ENCODE results near the gene ZNF385A. TPM values are rescaled to one million over a fixed set of nuclear protein-coding genes. Genes with fewer than 3 reads are reported as not detected.

Gene ZNF385A
- total RNA-seq, 4 donors from 2014 or later: 8.8 to 53.9 (median 21.1) TPM

DNA sequence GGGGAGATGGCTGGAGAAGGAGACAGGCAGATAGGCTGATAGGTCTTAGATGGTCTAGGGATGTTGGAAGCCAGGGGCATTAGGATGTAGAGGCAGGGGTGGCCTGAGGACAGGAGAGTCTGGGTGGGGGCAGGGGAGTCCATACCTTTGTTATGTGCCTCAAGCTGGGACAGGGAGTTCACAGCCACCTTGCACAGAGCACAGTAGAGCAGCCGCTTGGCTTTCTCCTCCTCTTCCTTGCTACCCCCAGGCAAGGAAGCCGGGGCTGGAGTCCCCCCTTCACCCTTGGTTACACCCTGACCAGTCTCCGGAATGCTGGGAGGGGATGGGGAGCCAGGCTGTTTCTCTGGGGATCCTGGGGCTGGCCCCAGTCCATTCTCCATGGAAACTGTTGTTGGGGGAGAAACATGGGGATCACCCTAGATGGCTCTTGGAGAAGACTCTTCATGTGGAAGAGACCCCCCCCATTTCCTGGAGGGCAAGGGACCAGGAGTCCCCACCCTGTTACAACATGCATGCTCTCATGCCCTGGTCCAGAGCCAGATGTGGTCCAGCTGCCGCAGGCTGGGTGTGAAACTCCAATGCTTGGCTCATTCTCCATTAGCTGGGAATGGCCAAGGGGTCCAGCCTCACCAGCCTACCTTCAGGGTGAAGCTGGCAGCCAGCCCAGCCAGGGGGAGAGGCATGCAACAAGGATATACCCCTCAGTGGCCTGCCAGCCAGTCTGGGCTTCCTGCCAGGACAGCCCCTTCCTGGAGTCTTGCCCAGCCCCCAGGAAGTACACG, 13.0 kb downstream of the ZNF385A start:
- TF ChIP-seq, protein P1, sequence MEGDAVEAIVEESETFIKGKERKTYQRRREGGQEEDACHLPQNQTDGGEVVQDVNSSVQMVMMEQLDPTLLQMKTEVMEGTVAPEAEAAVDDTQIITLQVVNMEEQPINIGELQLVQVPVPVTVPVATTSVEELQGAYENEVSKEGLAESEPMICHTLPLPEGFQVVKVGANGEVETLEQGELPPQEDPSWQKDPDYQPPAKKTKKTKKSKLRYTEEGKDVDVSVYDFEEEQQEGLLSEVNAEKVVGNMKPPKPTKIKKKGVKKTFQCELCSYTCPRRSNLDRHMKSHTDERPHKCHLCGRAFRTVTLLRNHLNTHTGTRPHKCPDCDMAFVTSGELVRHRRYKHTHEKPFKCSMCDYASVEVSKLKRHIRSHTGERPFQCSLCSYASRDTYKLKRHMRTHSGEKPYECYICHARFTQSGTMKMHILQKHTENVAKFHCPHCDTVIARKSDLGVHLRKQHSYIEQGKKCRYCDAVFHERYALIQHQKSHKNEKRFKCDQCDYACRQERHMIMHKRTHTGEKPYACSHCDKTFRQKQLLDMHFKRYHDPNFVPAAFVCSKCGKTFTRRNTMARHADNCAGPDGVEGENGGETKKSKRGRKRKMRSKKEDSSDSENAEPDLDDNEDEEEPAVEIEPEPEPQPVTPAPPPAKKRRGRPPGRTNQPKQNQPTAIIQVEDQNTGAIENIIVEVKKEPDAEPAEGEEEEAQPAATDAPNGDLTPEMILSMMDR (IDR thresholded peaks at IDR 0.05; ENCODE audit: low read depth): no peak

DNA sequence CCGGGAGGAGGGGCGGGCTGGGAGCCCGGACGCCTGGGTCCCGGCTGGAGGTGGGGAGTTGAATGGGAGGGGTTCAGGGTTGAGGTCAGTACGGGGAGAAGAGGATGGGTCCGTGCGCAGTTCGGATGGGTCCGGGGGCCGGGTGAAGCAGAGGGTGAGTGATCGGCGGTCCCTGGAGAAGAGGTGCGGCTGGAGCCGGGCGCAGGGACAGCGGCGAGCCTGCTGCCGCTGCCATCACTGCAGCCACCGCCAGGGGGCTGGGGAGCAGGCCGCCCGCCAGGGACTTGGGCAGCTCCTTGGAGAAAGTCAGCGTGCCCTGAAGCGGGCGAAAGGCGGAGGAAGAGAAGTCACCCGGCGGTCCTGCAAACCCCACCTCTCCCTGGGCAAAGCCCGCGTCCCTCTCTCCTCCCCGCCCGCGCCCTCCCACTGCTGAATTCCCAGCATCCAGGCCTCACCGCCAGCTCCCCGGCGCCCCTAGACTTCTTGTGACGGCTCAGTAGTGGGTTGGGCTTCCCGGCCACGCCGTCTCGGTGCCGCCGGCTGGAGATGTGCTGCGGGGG, 14.3 kb downstream of the ZNF385A start:
- TF ChIP-seq, protein P1 (IDR thresholded peaks at IDR 0.05; ENCODE audit: low read depth): no peak

DNA sequence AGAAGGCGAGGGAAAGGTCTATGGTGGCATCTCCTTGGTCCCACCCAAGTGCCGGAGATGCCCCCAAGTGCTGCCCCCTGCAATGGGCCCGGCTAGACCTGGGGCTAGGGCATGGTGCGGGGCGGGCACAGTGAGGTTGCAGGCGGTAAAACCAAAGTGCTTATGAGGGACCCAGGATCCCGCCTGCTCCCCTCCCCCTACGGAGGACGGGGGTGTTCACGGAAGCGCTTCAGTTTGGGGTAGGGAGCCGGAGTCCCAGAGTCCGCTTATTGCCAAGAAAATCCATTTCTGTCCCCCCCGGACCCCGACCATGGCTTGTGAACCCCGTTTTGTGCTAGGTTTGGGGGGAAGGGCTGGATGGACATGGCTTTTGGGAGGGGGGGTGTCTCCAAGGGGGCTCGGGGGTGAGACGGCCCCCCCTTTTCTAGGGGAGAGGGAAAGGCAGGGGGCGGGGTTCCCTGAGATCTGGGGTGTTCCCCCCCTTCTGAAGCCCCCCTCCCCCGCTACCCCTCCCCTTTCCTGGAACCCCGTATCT, 14.9 kb downstream of the ZNF385A start:
- TF ChIP-seq, protein P1 (IDR thresholded peaks at IDR 0.05; ENCODE audit: low read depth): no peak

DNA sequence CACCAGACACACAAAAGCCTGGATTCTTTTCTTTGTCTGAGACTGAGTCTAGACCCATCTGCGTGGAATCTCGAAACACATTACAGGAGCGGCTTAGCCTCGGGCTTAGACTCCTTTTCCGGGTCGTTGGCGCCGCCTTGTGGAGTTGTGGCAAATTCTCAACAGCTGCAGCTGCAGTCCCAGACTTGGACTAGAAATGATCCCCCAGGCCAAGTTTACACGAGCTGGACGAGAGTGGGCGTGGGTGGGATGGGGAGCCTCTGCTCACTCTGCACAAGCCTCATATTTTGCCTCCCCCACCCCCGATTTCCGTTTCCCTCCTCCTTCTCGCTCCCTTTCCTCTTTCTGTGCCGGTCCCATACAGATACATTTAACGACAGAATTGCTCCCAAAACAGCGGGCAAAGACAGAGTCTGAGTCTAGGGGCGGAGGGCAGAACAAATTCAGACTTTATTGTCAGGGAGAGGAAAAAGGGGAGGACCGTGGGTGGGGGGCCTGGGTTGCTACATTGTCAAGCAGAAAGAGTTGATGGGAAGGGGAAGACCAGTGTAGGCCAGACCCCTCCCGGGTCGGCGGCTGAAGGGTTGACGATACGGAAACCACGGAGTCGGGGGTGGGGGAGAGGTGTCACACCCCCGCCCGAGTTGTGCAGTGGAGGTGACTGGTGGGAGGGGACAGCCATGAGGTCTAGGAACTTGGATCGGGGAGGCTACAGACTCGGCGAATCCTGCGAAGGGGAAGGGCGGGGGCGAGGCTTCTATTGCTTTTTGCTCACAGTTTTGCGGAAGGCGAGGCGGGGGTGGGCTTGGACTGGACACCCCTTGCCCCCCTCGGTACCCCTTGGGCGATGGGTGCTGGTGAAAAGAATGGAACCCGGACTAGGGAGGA, 15.6 kb downstream of the ZNF385A start:
- TF ChIP-seq, protein P1 (IDR thresholded peaks at IDR 0.05; ENCODE audit: low read depth): no peak

DNA sequence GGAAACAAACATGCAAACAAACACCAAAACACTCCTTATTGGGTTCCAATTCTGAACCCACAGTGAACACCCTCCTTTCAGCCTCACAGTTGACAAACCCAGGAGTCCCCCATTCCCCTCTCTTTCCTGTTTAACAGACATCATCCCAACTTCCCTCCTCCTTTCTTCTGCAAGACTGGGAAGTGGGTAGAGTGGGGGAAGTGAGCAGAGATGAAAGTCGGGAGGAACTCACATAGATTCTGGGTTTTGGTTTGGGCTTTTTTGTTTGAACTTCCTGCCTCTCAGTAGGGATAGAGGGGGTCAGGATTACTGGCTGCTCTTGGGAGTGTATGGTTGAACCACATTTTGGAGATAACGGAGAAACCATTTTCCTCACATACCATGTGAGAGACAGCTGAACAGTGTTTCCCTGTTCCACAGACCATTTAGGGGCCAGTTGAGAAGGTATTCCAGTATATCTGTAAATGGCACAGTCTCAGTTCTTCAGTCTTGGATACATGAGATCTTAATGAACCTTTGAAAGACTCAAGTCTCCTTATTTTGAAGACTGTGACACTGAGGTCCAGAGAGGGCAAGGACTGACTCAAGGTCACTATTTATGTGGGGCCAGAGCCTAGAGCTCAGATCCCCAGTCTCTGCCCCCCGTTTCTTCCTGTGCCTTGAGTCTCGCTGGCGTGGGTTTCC, 16.4 kb downstream of the ZNF385A start:
- TF ChIP-seq, protein P1 (IDR thresholded peaks at IDR 0.05; ENCODE audit: low read depth): no peak

DNA sequence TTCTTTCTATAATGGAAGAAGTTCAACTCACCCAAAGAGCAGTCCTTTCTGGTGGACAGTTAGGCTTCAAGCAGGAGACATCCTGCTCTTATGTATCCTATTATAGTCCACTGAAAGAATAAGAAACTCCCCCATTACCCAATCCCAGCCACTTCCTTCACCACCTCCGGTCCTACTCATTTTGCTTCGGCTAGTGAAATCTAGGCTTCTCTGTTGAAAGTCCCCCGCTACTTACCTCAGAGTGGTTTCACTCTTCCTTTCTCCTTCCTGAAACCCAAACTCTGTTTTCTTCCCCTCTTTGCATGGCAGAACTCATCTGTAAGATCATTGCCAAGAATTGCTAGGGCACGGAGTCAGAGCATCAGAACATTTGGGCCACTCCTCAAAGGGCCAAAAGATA, 20.1 kb downstream of the ZNF385A start, which contains the start of gene GPR84:
Gene GPR84, minus strand, starts transcription at position 74 of the 400 bp plus-strand sequence. CDS start 635 bp downstream, outside the sequence.
- TF ChIP-seq, protein P1 (IDR thresholded peaks at IDR 0.05; ENCODE audit: low read depth): no peak

Measured in subcutaneous adipose tissue (tissue), 4 donors.